PC-9 (cell line): ENCODE results near the gene KLF4. TPM values are rescaled to one million over a fixed set of nuclear protein-coding genes. Genes with fewer than 3 reads are reported as not detected.

Experiments
- BruUV-seq: library from RNA; stranded (reverse); fragments of 400-500 nt; replicated peaks from 2 replicates; lab custom pipeline; 2021; lab: Mats Ljungman, UMichigan
- CTCF ChIA-PET: fragments of 300-600 bp; sonication (Branson Sonifier 250); formaldehyde crosslinking; loops from one replicate; lab custom pipeline; 2022; ENCODE audit warnings: antibody characterized with exemption; lab: Charles Lee
- POLR2A ChIA-PET: fragments of 300-600 bp; sonication (Branson Sonifier 250); formaldehyde crosslinking; loops from one replicate; lab custom pipeline; 2022; ENCODE audit warnings: antibody characterized with exemption; ENCODE audit not compliant: unreplicated experiment; lab: Charles Lee
- DNase-seq, 2 experiments: peaks; one replicate each; pipeline versions ENCODE4 v3.0.0 to v3.0.0-alpha.2; 2015 to 2022; ENCODE audit warnings: mixed read lengths in 1 of 2
- H2AFZ ChIP-seq: fragments of 200-600 bp; sonication (generic); 2 replicates; pipeline ENCODE4 v1.8.1; 2017; ENCODE audit warnings: antibody characterized with exemption
- H3F3A ChIP-seq: fragments of 200-600 bp; sonication (generic); 2 replicates; pipeline ENCODE4 v1.8.1; 2017; ENCODE audit warnings: antibody characterized with exemption, mild to moderate bottlenecking, low read depth; ENCODE audit not compliant: insufficient read depth
- H3K27ac ChIP-seq: fragments of 200-600 bp; sonication (generic); 2 replicates; pipeline ENCODE4 v1.6.1; 2016; ENCODE audit warnings: mixed run types
- H3K27me3 ChIP-seq: fragments of 200-600 bp; sonication (generic); 2 replicates; pipeline ENCODE4 v1.6.1; 2016; ENCODE audit warnings: low read depth, mixed run types; ENCODE audit not compliant: insufficient read depth
- H3K36me3 ChIP-seq: fragments of 200-600 bp; sonication (generic); 2 replicates; pipeline ENCODE4 v1.6.1; 2016; ENCODE audit warnings: low read depth, mixed run types
- H3K4me1 ChIP-seq: fragments of 200-600 bp; sonication (generic); replicated peaks from 2 replicates; pipeline ENCODE4 v1.6.1; 2016; ENCODE audit warnings: mixed run types; ENCODE audit not compliant: insufficient read depth
- H3K4me2 ChIP-seq: fragments of 200-600 bp; sonication (generic); 2 replicates; pipeline ENCODE4 v1.6.1; 2017; ENCODE audit warnings: mixed run types
- H3K4me3 ChIP-seq: fragments of 200-600 bp; sonication (generic); 2 replicates; pipeline ENCODE4 v1.6.1; 2016; ENCODE audit warnings: mixed run types
- H3K79me2 ChIP-seq: fragments of 200-600 bp; sonication (generic); 2 replicates; pipeline ENCODE4 v1.6.1; 2017; ENCODE audit warnings: low read depth, mixed run types
- H3K9me2 ChIP-seq: fragments of 200-600 bp; sonication (generic); 2 replicates; pipeline ENCODE4 v1.8.1; 2017; ENCODE audit warnings: mild to moderate bottlenecking; ENCODE audit not compliant: insufficient read depth
- H3K9me3 ChIP-seq: fragments of 200-600 bp; sonication (generic); 2 replicates; pipeline ENCODE4 v1.8.1; 2016; ENCODE audit warnings: low read depth; ENCODE audit not compliant: insufficient read depth
- H4K20me1 ChIP-seq: fragments of 200-600 bp; sonication (generic); 2 replicates; pipeline ENCODE4 v1.8.1; 2017; ENCODE audit not compliant: insufficient read depth
- EZH2 ChIP-seq: fragments of 200-600 bp; sonication (generic); IDR thresholded peaks from 2 replicates; pipeline ENCODE4 v1.8.0; 2017; ENCODE audit warnings: antibody characterized with exemption, low read depth
- intact Hi-C: fragments of 100-400 bp; cut with micrococcal nuclease; formaldehyde crosslinking; loops from one replicate; pipeline ENCODE4 v1.10.0; 2022; ENCODE audit not compliant: unreplicated experiment
- total RNA-seq: library from RNA; stranded (reverse); gene quantifications from 2 replicates; pipeline ENCODE4 v1.2.3, GENCODE V29; 2021
- TF ChIP-seq, protein P1 (sequence below): fragments of 200-600 bp; sonication (generic); conservative IDR thresholded peaks from 2 replicates; pipeline ENCODE4 v1.6.1; 2017; ENCODE audit warnings: mixed run types, antibody characterized with exemption, mild to moderate bottlenecking, moderate library complexity

The KLF4 gene
- total RNA-seq, 1 experiment from 2014 or later: 48.5 TPM

GRCh38 chr9:107467416-107467815, 22.2 kb downstream of the KLF4 start:
- no peaks in the 10 kb centered on the region for H3K9me3 ChIP-seq
- no peak overlapping the region for H3K4me2 ChIP-seq
- no peak for TF ChIP-seq EZH2
- TF ChIP-seq, protein P1, sequence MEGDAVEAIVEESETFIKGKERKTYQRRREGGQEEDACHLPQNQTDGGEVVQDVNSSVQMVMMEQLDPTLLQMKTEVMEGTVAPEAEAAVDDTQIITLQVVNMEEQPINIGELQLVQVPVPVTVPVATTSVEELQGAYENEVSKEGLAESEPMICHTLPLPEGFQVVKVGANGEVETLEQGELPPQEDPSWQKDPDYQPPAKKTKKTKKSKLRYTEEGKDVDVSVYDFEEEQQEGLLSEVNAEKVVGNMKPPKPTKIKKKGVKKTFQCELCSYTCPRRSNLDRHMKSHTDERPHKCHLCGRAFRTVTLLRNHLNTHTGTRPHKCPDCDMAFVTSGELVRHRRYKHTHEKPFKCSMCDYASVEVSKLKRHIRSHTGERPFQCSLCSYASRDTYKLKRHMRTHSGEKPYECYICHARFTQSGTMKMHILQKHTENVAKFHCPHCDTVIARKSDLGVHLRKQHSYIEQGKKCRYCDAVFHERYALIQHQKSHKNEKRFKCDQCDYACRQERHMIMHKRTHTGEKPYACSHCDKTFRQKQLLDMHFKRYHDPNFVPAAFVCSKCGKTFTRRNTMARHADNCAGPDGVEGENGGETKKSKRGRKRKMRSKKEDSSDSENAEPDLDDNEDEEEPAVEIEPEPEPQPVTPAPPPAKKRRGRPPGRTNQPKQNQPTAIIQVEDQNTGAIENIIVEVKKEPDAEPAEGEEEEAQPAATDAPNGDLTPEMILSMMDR: no peak
- no TSS peak for BruUV-seq
- H3K27me3 ChIP-seq: no peaks in the 10 kb centered on the region
- ChIA-PET CTCF (no interaction called here), POLR2A (no interaction called here)
- H3K79me2 ChIP-seq: no peaks in the 10 kb centered on the region
- no peaks in the 10 kb centered on the region for H4K20me1 ChIP-seq
- intact Hi-C loops: loop anchor here (5.0 kb wide), 3 partner anchors 1100 to 1345 kb away; no protein-coding TSS in a partner anchor
- H3K4me1 ChIP-seq: peaks cover 5% of the 10 kb centered on the region; the same call in 1 of the 2 replicates
- no peak overlapping the region for H3K4me3 ChIP-seq
- no peaks in the 10 kb centered on the region; the same call in 1 of the 2 replicates for H3F3A ChIP-seq
- no peaks in the 10 kb centered on the region for H3K36me3 ChIP-seq
- no peak overlapping the region for H2AFZ ChIP-seq
- DNase-seq: no peak
- no peak overlapping the region for H3K27ac ChIP-seq
- no peaks in the 10 kb centered on the region for H3K9me2 ChIP-seq

- BruUV-seq: no TSS peak
- no peaks in the 10 kb centered on the region for H3K9me3 ChIP-seq
- no peak overlapping the region for H3K4me3 ChIP-seq
- intact Hi-C loops: loop anchor here (5.0 kb wide), 3 partner anchors 1100 to 1345 kb away; no protein-coding TSS in a partner anchor
- H3K4me2 ChIP-seq: no peak overlapping the region
- POLR2A ChIA-PET: no interaction called here
- no peaks in the 10 kb centered on the region for H3K79me2 ChIP-seq
- H3K27me3 ChIP-seq: no peaks in the 10 kb centered on the region
- no peak overlapping the region for H2AFZ ChIP-seq
- H4K20me1 ChIP-seq: no peaks in the 10 kb centered on the region
- no peaks in the 10 kb centered on the region; the same call in 1 of the 2 replicates for H3F3A ChIP-seq
- DNase-seq: no peak
- TF ChIP-seq EZH2: no peak
- TF ChIP-seq, protein P1: no peak
- H3K4me1 ChIP-seq: peaks cover 5% of the 10 kb centered on the region; the same call in 1 of the 2 replicates
- H3K9me2 ChIP-seq: no peaks in the 10 kb centered on the region
- CTCF ChIA-PET: no interaction called here
- H3K27ac ChIP-seq: no peak overlapping the region
- H3K36me3 ChIP-seq: no peaks in the 10 kb centered on the region
Measured at GRCh38 chr9:107466826-107467225, 22.7 kb downstream of the KLF4 start.

DNA sequence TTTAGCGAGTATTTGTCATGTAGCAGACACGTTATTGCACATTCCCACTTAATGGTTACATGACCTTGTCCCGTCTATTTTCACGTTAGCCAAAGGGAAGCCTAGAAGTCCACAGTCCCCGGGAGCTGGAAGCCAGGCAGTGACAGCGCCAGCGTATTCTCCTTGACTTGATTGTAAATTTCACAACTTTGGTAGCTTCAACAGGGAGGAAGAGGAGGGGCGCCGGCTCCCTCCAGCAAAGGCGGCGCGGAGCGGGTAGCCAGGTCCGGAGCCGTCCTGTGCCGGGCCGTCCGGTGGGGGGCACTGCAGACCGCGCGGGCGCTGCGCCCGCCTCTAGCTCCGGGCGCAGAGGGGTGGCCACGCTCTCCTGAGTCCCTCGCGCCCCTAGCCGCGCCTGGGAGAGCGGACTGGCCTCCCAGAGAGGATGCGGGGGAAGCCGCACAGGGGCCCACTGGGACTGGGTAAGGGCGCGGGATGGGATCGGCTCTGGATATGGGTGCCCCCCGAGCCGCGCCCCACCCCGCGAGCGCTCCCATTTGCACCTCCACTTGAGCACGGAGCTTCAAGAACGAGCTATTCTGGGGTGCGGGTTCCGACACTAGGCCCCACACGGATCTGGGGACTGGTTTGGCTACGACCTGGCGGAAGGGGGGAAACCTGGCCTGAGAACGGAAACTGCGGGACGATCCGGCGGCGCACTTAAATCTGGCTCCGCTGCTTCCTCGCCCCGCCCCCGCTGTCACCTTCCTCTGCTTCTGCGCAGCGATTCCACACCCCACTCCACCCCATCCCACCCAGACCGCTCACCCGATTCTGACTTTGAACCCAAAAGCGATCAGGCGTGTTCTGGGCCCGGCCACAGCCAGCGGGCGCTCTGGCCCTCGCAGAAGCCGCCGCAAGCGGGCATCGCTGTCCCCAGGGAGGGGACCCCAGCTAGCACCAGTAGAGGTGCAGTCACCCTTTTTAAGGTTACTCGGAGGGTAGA, 23.8 kb downstream of the KLF4 start:
- no peak overlapping the region for H3K4me3 ChIP-seq
- H4K20me1 ChIP-seq: no peaks in the 10 kb centered on the region
- H3K9me3 ChIP-seq: no peaks in the 10 kb centered on the region
- TF ChIP-seq EZH2: no peak
- TF ChIP-seq, protein P1: no peak
- H3K27ac ChIP-seq: no peak overlapping the region
- no peaks in the 10 kb centered on the region for H3K79me2 ChIP-seq
- no peak overlapping the region for H3K4me2 ChIP-seq
- no TSS peak for BruUV-seq
- no peak overlapping the region for H2AFZ ChIP-seq
- peaks cover 5% of the 10 kb centered on the region; the same call in 1 of the 2 replicates for H3K4me1 ChIP-seq
- H3K36me3 ChIP-seq: no peaks in the 10 kb centered on the region
- intact Hi-C loops: loop anchor here (5.0 kb wide), 3 partner anchors 1102 to 1347 kb away; no protein-coding TSS in a partner anchor
- POLR2A ChIA-PET: no interaction called here
- no peaks in the 10 kb centered on the region for H3K27me3 ChIP-seq
- H3K9me2 ChIP-seq: no peaks in the 10 kb centered on the region
- no peaks in the 10 kb centered on the region; the same call in 1 of the 2 replicates for H3F3A ChIP-seq
- CTCF ChIA-PET: interaction anchor here (0.6 to 1.2 kb wide), 5 partner anchors 27 to 943 kb away, joined by 3 to 7 read pairs (median 3); no protein-coding TSS in a partner anchor
- DNase-seq: peak in 1 of 2 experiments; percentile 59
